Stimulated activated CD4-positive, alpha-beta T cell treated with anti-CD3 and anti-CD28 coated beads, TNF-alpha, amount 100 ng/mL, for 4 hours (primary cell): ENCODE measurements around the gene CCNYL1.

Source experiments
- DNase-seq, 3 experiments: peaks; one replicate each; pipeline ENCODE4 v3.0.0-alpha.2; 2020; ENCODE audit warnings: low read depth in 3 of 3

Gene CCNYL1

GRCh38 chr2:207766041-207766551 lies 54.7 kb downstream of the CCNYL1 start:
- DNase-seq, result no peak

- DNase-seq, result no peak
Measured at GRCh38 chr2:207766697-207767460, 55.4 kb downstream of the CCNYL1 start.

DNA sequence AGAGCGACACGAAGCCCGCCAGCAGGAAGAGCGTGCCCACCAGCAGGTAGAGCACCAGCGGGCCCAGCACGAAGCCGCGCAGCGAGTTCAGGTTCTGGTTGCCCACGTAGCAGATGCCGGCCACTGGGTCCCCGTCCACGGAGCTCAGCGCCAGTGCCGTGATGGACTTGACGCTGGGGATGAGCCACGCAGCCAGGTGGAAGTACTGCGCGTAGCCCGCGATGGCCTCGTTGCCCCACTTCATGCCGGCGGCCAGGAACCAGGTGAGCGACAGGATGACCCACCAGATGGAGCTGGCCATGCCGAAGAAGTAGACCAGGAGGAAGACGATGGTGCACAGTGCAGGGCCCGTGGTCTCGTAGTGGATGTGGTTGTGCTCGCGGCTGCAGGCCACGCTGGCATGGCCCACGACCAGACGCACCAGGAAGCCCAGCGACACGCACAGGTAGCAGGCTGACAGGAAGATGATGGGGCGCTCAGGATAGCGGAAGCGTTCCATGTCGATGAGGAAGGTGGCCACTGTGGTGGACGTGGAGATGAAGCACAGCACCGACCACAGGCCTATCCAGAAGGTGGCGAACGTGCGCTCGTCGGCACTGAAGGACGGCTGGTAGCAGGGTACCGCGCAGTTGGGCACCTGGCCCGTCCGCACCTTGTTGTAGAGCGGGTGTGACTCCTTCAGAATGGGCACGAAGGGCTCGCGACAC lies 56.2 kb downstream of the CCNYL1 start:
- no peak for DNase-seq

DNA sequence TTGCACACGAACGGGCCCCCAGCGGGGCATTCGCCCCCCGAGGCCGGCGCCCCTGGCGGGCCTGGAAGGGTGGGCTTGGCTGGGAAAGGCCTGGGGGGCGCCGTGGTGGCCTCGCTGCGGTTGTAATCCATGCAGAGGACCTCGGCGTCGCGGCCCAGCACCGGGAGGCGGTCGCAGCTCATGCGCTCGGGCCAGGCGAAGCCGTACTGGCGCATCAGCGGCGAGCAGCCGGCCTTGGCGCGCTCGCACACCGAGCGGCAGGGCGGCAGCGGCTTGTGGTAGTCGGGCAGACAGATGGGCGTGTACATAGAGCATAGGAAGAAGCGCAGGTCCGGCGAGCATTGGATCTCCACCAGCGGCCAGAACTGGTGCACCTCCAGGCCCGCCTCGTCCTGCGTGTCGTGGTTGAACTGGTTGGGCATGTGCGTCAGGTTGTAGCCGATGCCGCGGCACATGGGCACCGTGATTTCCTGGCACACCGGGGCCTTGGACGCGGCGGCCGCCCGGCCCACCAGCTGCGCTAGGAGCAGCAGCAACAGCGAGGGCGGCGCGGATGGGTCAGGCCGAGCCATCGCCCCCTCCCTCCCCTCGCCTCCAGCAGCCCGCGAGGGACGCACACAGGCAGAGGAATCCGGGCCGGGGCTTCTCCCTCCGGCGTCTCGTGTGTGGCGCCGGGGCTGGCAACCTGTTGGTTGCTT lies 56.9 kb downstream of the CCNYL1 start:
- DNase-seq, result no peak

GRCh38 chr2:207768866-207769596 lies 57.6 kb downstream of the CCNYL1 start:
- DNase-seq, result no peak

GRCh38 chr2:207770602-207771404 lies 59.4 kb downstream of the CCNYL1 start:
- no peak for DNase-seq

DNA sequence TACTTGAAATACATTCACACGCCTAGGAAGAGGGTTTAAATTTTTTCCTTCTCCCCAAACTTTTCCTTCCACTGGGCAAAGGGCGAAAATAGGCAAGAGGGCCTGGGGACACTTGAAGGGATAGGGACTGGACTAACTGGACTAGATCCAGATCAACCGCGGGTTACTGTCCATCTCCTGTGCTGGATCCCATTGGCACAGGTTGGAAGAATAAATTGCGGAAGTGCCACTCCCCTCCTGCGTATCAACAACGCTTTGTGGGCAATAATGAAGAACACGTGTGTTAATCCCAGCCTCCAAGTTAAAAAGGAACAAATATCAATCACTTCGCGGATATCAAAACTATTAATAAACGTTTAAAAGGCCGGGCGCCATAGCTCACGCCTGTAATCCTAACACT lies 60.0 kb downstream of the CCNYL1 start:
- DNase-seq, result no peak

GRCh38 chr2:207772081-207772843 lies 60.8 kb downstream of the CCNYL1 start:
- peak in 1 of 3 experiments; percentile 20 for DNase-seq

- no peak for DNase-seq
Measured at GRCh38 chr2:207772844-207773205, 61.4 kb downstream of the CCNYL1 start.

- DNase-seq, result no peak
Measured at GRCh38 chr2:207775473-207775872, 64.0 kb downstream of the CCNYL1 start.

- no peak for DNase-seq
Measured at GRCh38 chr2:207777124-207777523, 65.7 kb downstream of the CCNYL1 start.

GRCh38 chr2:207778298-207778882 lies 67.0 kb downstream of the CCNYL1 start:
- no peak for DNase-seq

DNA sequence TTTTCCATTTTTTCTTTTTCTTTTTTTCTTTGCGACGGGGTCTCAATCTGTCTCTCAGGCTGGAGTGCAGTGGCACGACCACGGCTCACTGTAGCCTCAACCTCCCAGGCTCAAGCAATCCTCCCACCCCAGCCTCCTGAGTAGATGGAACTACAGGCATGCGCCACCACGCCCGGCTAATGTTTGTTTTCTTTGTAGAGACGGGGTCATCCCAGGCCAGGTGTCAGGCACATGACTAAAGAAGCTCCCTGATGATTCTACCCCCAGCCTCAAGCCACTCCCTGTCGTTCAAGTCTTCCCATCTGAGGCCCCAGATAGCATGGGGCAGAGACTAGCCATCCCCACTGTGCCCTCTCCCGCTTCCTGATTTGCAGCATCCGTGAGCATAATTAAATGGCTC lies 68.1 kb downstream of the CCNYL1 start:
- DNase-seq, result no peak

- no peak for DNase-seq
Measured at GRCh38 chr2:207782238-207783030, 71.0 kb downstream of the CCNYL1 start.

DNA sequence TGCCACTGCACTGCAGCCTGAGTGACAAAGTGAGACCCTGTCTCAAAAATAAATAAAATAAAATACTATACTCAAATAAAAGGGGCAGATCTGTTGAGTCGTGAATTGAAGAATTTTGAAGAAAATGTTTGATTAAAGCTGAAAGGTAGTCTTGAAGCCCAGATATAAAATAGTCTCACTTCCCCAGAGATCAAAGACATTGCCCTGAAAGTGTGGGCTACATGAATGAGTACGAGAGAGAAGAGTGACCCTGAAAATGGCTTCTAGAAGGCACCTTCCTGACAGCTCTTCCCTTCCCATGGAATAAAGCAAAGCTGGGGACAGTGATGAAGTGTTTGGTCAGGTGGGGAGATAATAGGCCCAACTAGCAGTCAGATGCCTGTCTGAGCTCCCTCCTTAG lies 72.1 kb downstream of the CCNYL1 start:
- no peak for DNase-seq

- DNase-seq, result no peak
Measured at GRCh38 chr2:207784898-207785297, 73.5 kb downstream of the CCNYL1 start.

DNA sequence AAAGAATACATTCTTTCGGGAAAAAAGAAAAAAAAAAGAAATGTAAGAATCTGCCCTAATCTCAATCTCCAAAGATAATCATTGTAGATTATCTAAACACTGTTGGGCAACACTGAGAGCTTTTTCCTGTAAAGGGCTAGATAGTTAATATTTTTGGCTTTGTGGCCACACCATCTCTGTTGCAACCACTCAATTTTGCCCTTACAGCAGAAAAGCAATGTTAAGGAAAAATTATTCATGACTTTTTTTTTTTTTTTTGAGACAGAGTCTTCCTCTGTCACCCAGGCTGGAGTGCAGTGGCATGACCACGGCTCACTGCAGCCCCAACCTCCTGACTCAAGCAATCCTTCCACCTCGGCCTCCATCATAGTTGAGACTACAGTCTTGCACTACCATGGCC lies 75.6 kb downstream of the CCNYL1 start:
- no peak for DNase-seq

DNA sequence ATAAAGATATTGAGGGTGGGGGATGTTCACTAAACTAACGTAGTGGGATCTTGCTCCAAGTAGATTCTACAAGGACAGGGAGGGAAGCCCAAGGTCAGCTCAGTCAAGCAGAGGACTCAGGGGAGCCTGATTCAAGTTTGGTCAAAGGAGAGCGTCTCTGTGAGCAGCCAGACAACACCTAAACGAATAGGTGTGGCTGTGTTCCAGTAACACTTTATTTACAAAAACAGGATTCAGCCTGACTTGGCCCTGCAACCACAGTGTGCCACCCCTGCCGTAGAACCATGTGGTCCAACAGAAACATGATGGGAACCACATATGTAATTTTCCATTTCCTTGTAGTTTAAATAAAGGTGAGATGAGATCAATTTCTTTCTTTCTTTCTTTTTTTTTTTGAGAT lies 76.4 kb downstream of the CCNYL1 start:
- DNase-seq, result no peak

DNA sequence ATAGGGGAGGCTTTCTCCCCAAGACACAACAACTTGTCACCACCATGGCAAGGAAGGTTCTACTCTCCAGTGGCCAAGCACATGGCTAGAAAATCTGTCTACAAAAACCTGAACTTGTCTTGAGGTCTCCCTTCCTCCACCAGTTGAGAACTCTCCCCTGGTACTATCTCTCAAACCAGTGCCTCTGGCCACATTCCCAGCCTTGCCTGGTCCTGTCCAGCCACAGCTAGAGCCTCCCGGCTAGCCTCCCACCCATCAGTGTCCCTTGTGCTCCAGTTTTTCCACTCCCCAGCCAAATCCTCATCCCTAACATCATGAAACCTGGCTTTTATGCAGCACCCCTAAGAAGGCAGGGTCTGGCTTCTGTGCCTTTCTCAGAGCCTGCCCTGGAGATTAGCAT lies 79.5 kb downstream of the CCNYL1 start:
- no peak for DNase-seq
